GM12878 (cell line): Measurements from ENCODE around the gene THAP4. TPM values are rescaled to one million over a fixed set of nuclear protein-coding genes. Genes with fewer than 3 reads are reported as not detected.
A peak's percentile ranks its signal among the peaks of the same experiment; 100 is the strongest.

Source experiments
- ATAC-seq: fragments of 200-7000 bp; cut with Tn5 transposase; 3 replicates; pipeline ENCODE4 v1.9.1; 2020; ENCODE audit warnings: mild to moderate bottlenecking, moderate library complexity
- BruUV-seq: library from RNA; stranded (reverse); fragments of 400-500 nt; replicated peaks from 2 replicates; lab custom pipeline; 2021; lab: Mats Ljungman, UMichigan
- CTCF ChIA-PET: fragments of 300-600 bp; sonication (Branson Sonifier 250); formaldehyde crosslinking; extraction: SDS; loops from one replicate; lab custom pipeline; 2021; ENCODE audit warnings: inconsistent platforms; lab: Yijun Ruan, JAX
- POLR2A ChIA-PET: fragments of 350-600 bp; formaldehyde crosslinking; extraction: SDS; loops from one replicate; lab custom pipeline; 2021; ENCODE audit warnings: inconsistent platforms; lab: Charles Lee
- RAD21 ChIA-PET: fragments of 300-600 bp; sonication (Branson Sonifier 250); formaldehyde crosslinking; loops from one replicate; lab custom pipeline; 2023; ENCODE audit warnings: antibody characterized with exemption; ENCODE audit not compliant: unreplicated experiment; lab: Charles Lee
- SMC1A ChIA-PET: fragments of 300-600 bp; sonication (Branson Sonifier 250); formaldehyde crosslinking; loops from one replicate; lab custom pipeline; 2023; ENCODE audit not compliant: unreplicated experiment, uncharacterized antibody; lab: Charles Lee
- DNase-seq: peaks from one replicate; pipeline ENCODE4 v3.0.0-alpha.2; 2011; ENCODE audit warnings: low read depth, low spot score
- FAIRE-seq: peaks from 3 replicates; lab custom pipeline; 2011; peaks lifted over from hg19 to GRCh38; lab: Jason Lieb, UNC
- H2AFZ ChIP-seq: 2 replicates; pipeline ENCODE4 v1.6.0; 2011; ENCODE audit warnings: low read depth, low read length, control low read depth; ENCODE audit not compliant: control insufficient read depth
- H3K27ac ChIP-seq: 2 replicates; pipeline ENCODE4 v1.5.1; 2011; ENCODE audit warnings: control low read depth; ENCODE audit not compliant: control insufficient read depth, insufficient read depth
- H3K27me3 ChIP-seq, 2 experiments: replicated peaks in 1 of 2; 2 replicates each; pipeline versions ENCODE4 v1.6.0 to v1.6.1; 2011; ENCODE audit warnings: low read length in 1 of 2; ENCODE audit not compliant: control insufficient read depth in 2 of 2, insufficient read depth in 2 of 2
- H3K36me3 ChIP-seq, 2 experiments: 2 replicates each; pipeline ENCODE4 v1.5.1; 2011; ENCODE audit warnings: low read length in 1 of 2; ENCODE audit not compliant: control insufficient read depth in 2 of 2, insufficient read depth in 2 of 2
- H3K4me1 ChIP-seq: 2 replicates; pipeline ENCODE4 v1.6.1; 2011; ENCODE audit warnings: mild to moderate bottlenecking, low read length, moderate library complexity, mixed read lengths; ENCODE audit not compliant: control insufficient read depth, insufficient read depth
- H3K4me2 ChIP-seq: 2 replicates; pipeline ENCODE4 v1.6.0; 2011; ENCODE audit warnings: control low read depth; ENCODE audit not compliant: control insufficient read depth, insufficient read depth
- H3K4me3 ChIP-seq: fragments of 200-600 bp; sonication (generic); 2 replicates; pipeline ENCODE4 v1.5.1; 2016
- H3K79me2 ChIP-seq: 2 replicates; pipeline ENCODE4 v1.6.0; 2011; ENCODE audit warnings: low read length; ENCODE audit not compliant: control insufficient read depth, insufficient read depth
- H3K9ac ChIP-seq: 2 replicates; pipeline ENCODE4 v1.8.0; 2011; ENCODE audit warnings: low read length, control low read depth, mixed read lengths; ENCODE audit not compliant: control insufficient read depth, insufficient read depth
- H3K9me3 ChIP-seq: replicated peaks from 3 replicates; pipeline ENCODE4 v1.5.1; 2011; ENCODE audit warnings: mild to moderate bottlenecking, low read length; ENCODE audit not compliant: control insufficient read depth, insufficient read depth
- H4K20me1 ChIP-seq: 2 replicates; pipeline ENCODE4 v1.6.0; 2011; ENCODE audit not compliant: control insufficient read depth, insufficient read depth
- CBFB ChIP-seq: IDR thresholded peaks from 2 replicates; pipeline ENCODE4 v1.6.1; 2016; ENCODE audit warnings: antibody characterized with exemption, low read depth
- CBX5 ChIP-seq: sonication (generic); IDR thresholded peaks from 2 replicates; pipeline ENCODE4 v1.6.1; 2016; ENCODE audit warnings: low read depth, moderate library complexity, mild to moderate bottlenecking, inconsistent platforms
- ESRRA ChIP-seq: IDR thresholded peaks from 2 replicates; pipeline ENCODE4 v1.6.1; 2012; ENCODE audit warnings: mild to moderate bottlenecking, low read length, improper control_type of control experiment
- ETV6 ChIP-seq, 2 experiments: fragments of 450-650 bp in 1 of 2; IDR thresholded peaks in 1 of 2; conservative IDR thresholded peaks in 1 of 2; 2 replicates each; pipeline ENCODE4 v1.6.1; 2014; ENCODE audit warnings: antibody characterized with exemption in 1 of 2, borderline replicate concordance in 1 of 2, low read depth in 1 of 2, mild to moderate bottlenecking in 1 of 2, moderate library complexity in 1 of 2
- HDAC2 ChIP-seq: fragments of 200-600 bp; sonication (generic); IDR thresholded peaks from 2 replicates; pipeline ENCODE4 v1.6.1; 2017
- LARP7 ChIP-seq: fragments of 450-650 bp; IDR thresholded peaks from 2 replicates; pipeline ENCODE4 v1.6.1; 2017; ENCODE audit warnings: mild to moderate bottlenecking
- MEF2B ChIP-seq: fragments of 450-650 bp; IDR thresholded peaks from 2 replicates; pipeline ENCODE4 v1.6.1; 2018; ENCODE audit warnings: mild to moderate bottlenecking, moderate library complexity; ENCODE audit not compliant: partially characterized antibody, poor library complexity, severe bottlenecking
- NBN ChIP-seq: fragments of 450-650 bp; IDR thresholded peaks from 2 replicates; pipeline ENCODE4 v1.6.1; 2016
- NKRF ChIP-seq: fragments of 450-650 bp; conservative IDR thresholded peaks from 2 replicates; pipeline ENCODE4 v1.6.1; 2017; ENCODE audit warnings: mild to moderate bottlenecking, moderate library complexity
- SMAD5 ChIP-seq: IDR thresholded peaks from 2 replicates; pipeline ENCODE4 v1.6.1; 2016; ENCODE audit warnings: antibody characterized with exemption, low read depth
- ZNF687 ChIP-seq: fragments of 450-650 bp; IDR thresholded peaks from 2 replicates; pipeline ENCODE4 v1.6.1; 2017; ENCODE audit warnings: mild to moderate bottlenecking, moderate library complexity
- WGBS: methylation state at CpG from one replicate; pipeline ENCODE4 v1.1.6; 2016; ENCODE audit warnings: low lambda C conversion rate; ENCODE audit not compliant: insufficient replicate concordance, insufficient coverage; ENCODE audit errors: missing lambda C conversion rate; 5-methylcytosine and 5-hydroxymethylcytosine counted together
- in situ Hi-C: fragments of 300-500 bp; cut with MboI; formaldehyde crosslinking; loops from 9 replicates; pipeline ENCODE4 v1.14.3; 2018; ENCODE audit warnings: mixed read lengths
- intact Hi-C: fragments of 100-400 bp; cut with micrococcal nuclease; formaldehyde crosslinking; loops from one replicate; pipeline ENCODE4 v1.14.2; 2022; ENCODE audit not compliant: unreplicated experiment
- polyA plus RNA-seq, 11 experiments: library from polyadenylated mRNA; depleted of rRNA in 4 of 11; unstranded in 6 of 11; stranded (reverse) in 5 of 11; fragments of >200 nt; fragmentation: Nextera tagmentation in 4 of 11; fragmentation: Illumina TruSeq in 1 of 11; extraction: Ambion mirVana in 4 of 11; extraction: Trizol in 1 of 11; gene quantifications; 1 replicate in 1 of 11; 2 replicates in 10 of 11; pipeline versions ENCODE4 v1.2.1 to v1.2.3, GENCODE V29; 2011 to 2016; ENCODE audit warnings: inconsistent platforms in 2 of 11, missing spikeins in 2 of 11, low read depth in 1 of 11
- total RNA-seq, 4 experiments: library from RNA; depleted of rRNA in 3 of 4; stranded (reverse); fragments of >200 nt in 3 of 4; fragmentation: Illumina TruSeq in 1 of 4; extraction: Trizol in 1 of 4; gene quantifications; 2 replicates each; pipeline versions ENCODE4 v1.2.1 to v1.2.3, GENCODE V29; 2013 to 2021
- TF ChIP-seq, protein P1 (sequence below): fragments of 450-650 bp; formaldehyde crosslinking; IDR thresholded peaks from 2 replicates; pipeline ENCODE4 v1.4.0; 2020; ENCODE audit warnings: mild to moderate bottlenecking, moderate library complexity

THAP4 gene
- total and polyA plus RNA-seq, 10 of the 15 experiments (the other 5 are each of a cell fraction or from before 2014, with no cell fraction given), result 12.9 to 67.7 (median 44.5) TPM

DNA sequence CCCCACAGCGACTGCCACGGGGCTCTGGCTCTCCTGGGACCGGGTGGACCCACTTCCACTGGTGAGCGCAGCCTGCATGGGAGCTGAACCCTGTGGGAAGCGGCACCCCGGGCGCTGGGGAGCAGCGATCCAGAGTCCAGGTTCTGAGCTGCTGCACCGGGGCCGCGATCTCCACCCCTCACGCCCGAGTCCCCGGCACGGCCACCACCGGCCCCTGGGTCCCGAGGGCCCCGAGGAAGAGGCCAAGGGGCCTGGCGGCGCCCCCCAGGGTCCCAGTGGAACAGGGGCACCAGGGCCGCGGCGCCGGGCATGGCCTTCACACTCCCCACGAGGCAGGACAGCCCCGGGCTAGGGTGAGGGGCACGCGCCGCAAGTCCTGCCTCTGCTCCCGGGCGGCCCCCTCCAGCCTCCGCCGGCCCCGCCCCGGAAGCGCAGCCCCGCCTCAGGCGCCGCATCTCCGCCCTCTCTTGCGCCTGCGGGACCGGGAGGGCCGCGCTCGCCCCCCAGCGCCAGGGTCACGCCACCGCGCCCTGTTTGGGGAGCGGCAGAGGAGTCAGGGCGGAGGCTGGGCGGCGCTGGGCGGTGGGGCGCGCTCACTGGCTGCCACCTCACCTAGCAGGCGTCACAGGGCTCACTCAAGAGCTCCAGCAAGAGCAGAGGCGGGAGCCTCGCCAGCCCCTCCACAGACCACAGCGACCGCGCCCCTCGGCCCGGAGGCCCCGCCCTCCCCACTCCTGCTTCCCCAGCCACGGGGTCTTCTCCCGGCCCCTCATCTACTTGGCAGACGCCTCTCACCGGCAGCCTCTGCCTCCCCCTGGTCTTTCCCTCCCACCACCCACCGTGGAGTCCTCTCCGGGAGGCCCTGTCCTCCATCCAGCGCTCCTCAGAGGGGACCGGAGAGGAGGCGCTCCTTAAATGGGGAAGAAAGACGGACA is 26.8 kb downstream of the THAP4 start:
- in situ Hi-C loops, result no loop called here
- no peaks in the 10 kb centered on the region for H3K9me3 ChIP-seq
- no peak for TF ChIP-seq CBFB
- TF ChIP-seq ESRRA, result no peak
- TF ChIP-seq HDAC2, result no peak
- no peak for TF ChIP-seq MEF2B
- TF ChIP-seq ETV6 (conservative IDR thresholded peaks at IDR 0.05 in 1 of 2, IDR thresholded peaks at IDR 0.05 in 1 of 2; ENCODE audit: borderline replicate concordance in 1 of 2, low read depth in 1 of 2), result no peak
- TF ChIP-seq CBX5, result no peak
- TF ChIP-seq NKRF, result peak; percentile 62; the same call in 1 of the 2 replicates
- TF ChIP-seq SMAD5, result no peak
- TF ChIP-seq LARP7, result peak; percentile 93
- no peak for TF ChIP-seq NBN
- TF ChIP-seq, protein P1, sequence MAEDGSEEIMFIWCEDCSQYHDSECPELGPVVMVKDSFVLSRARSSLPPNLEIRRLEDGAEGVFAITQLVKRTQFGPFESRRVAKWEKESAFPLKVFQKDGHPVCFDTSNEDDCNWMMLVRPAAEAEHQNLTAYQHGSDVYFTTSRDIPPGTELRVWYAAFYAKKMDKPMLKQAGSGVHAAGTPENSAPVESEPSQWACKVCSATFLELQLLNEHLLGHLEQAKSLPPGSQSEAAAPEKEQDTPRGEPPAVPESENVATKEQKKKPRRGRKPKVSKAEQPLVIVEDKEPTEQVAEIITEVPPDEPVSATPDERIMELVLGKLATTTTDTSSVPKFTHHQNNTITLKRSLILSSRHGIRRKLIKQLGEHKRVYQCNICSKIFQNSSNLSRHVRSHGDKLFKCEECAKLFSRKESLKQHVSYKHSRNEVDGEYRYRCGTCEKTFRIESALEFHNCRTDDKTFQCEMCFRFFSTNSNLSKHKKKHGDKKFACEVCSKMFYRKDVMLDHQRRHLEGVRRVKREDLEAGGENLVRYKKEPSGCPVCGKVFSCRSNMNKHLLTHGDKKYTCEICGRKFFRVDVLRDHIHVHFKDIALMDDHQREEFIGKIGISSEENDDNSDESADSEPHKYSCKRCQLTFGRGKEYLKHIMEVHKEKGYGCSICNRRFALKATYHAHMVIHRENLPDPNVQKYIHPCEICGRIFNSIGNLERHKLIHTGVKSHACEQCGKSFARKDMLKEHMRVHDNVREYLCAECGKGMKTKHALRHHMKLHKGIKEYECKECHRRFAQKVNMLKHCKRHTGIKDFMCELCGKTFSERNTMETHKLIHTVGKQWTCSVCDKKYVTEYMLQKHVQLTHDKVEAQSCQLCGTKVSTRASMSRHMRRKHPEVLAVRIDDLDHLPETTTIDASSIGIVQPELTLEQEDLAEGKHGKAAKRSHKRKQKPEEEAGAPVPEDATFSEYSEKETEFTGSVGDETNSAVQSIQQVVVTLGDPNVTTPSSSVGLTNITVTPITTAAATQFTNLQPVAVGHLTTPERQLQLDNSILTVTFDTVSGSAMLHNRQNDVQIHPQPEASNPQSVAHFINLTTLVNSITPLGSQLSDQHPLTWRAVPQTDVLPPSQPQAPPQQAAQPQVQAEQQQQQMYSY (CRISPR knock-in tag), result no peak
- 0 out of 2 replicates have a peak, but pooled peaks have one; percentile 49 for TF ChIP-seq ZNF687

More for the DNA sequence above, 26.8 kb downstream of the THAP4 start:
- Histone ChIP-seq H3K27ac (peak overlapping the region; percentile 43; the same call in 1 of the 2 replicates), H3K9ac (peak overlapping the region; percentile 56; the same call in 1 of the 2 replicates), H3K4me2 (peak overlapping the region; percentile 91), H3K27me3 (no peaks in the 10 kb centered on the region), H3K79me2 (peaks cover 7% of the 10 kb centered on the region), H2AFZ (peak overlapping the region; percentile 69), H4K20me1 (no peaks in the 10 kb centered on the region), H3K4me3 (peak overlapping the region; percentile 75), H3K36me3 (peaks cover 11 to 16% of the 10 kb centered on the region in 2 experiments; a peak in 2 of 4 replicates), H3K4me1 (no peaks in the 10 kb centered on the region)
- FAIRE-seq (no peak), DNase-seq (peak; percentile 40), ATAC-seq (peak; percentile 100)
- SMC1A ChIA-PET, result no interaction called here
- CTCF ChIA-PET, result interaction anchor here (0.6 to 2.0 kb wide), 8 partner anchors 8 to 819 kb away, joined by 3 to 9 read pairs (median 3); no protein-coding TSS in a partner anchor
- POLR2A ChIA-PET, result interaction anchor here (1.1 to 1.3 kb wide), 2 partner anchors 16 to 28 kb away, joined by 3 read pairs; no protein-coding TSS in a partner anchor
- 11% methylated on average over 56 of the region's 76 CpGs for WGBS
- BruUV-seq, result no TSS peak
- intact Hi-C loops, result loop anchor here (5.0 to 10.0 kb wide), 2 partner anchors 103 to 255 kb away; partner anchors contain the start of genes FARP2 and STK25
- RAD21 ChIA-PET, result interaction anchor here (1.1 to 1.5 kb wide), 2 partner anchors 252 to 392 kb away, joined by 3 to 4 read pairs; no protein-coding TSS in a partner anchor
